ENCODE results near the gene SYNDIG1.

DNA sequence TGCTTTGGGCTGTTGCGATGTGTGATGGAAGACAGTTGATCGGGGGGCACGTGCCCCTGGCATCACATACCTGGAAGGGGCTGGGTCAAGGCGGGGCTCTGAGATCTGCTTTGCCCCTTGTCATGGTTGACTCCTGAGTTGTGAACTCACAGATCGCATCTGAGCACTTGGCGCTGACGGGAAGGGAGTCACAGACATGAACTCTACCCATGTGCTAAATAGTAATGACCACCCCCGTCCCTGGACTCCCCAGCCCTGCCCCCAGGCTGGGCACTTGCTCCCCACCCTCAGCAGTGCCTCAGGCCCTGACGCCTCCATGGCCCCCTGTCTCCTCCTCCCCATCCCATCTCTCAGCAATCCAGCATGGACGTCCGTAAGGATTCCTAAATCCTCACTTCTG is 107.0 kb downstream of the SYNDIG1 start:
- TF ChIP-seq, protein P1, sequence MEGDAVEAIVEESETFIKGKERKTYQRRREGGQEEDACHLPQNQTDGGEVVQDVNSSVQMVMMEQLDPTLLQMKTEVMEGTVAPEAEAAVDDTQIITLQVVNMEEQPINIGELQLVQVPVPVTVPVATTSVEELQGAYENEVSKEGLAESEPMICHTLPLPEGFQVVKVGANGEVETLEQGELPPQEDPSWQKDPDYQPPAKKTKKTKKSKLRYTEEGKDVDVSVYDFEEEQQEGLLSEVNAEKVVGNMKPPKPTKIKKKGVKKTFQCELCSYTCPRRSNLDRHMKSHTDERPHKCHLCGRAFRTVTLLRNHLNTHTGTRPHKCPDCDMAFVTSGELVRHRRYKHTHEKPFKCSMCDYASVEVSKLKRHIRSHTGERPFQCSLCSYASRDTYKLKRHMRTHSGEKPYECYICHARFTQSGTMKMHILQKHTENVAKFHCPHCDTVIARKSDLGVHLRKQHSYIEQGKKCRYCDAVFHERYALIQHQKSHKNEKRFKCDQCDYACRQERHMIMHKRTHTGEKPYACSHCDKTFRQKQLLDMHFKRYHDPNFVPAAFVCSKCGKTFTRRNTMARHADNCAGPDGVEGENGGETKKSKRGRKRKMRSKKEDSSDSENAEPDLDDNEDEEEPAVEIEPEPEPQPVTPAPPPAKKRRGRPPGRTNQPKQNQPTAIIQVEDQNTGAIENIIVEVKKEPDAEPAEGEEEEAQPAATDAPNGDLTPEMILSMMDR (IDR thresholded peaks at IDR 0.05), result no peak
- no peak for TF ChIP-seq EZH2 (IDR thresholded peaks at IDR 0.05; ENCODE audit: borderline replicate concordance, insufficient read depth, low read depth, low read length, poor library complexity, severe bottlenecking)
